T-cell (primary cell): Measurements from ENCODE around the gene ABCB9. TPM values are rescaled to one million over a fixed set of nuclear protein-coding genes. Genes with fewer than 3 reads are reported as not detected.

Experiments used
- ATAC-seq, 4 experiments: fragments of 200-7000 bp in 3 of 4; fragments of 150-1000 bp in 1 of 4; cut with Tn5 transposase; replicated peaks in 1 of 4; 1 replicate in 3 of 4; 2 replicates in 1 of 4; pipeline ENCODE4 v1.10.0; 2021; ENCODE audit warnings: moderate library complexity in 3 of 4, mild to moderate bottlenecking in 2 of 4, moderate number of reproducible peaks in 1 of 4
- CTCF ChIA-PET, 2 donors: fragments of 300-600 bp; sonication (Branson Sonifier 250); formaldehyde crosslinking; loops; one replicate each; lab custom pipeline; 2022; ENCODE audit warnings: antibody characterized with exemption in 2 of 2; lab: Charles Lee
- POLR2A ChIA-PET, 2 donors: fragments of 300-600 bp; sonication (Branson Sonifier 250); formaldehyde crosslinking; loops; one replicate each; lab custom pipeline; 2022; ENCODE audit warnings: antibody characterized with exemption in 2 of 2; lab: Charles Lee
- DNase-seq, 35 experiments: peaks; one replicate each; pipeline versions ENCODE4 v3.0.0 to v3.0.0-alpha.2; 2013 to 2023
- H3K27ac ChIP-seq: one replicate; pipeline ENCODE4 v1.5.1; 2013; ENCODE audit warnings: low read length
- H3K27me3 ChIP-seq, 2 experiments: replicated peaks in 1 of 2; 1 replicate in 1 of 2; 2 replicates in 1 of 2; pipeline versions ENCODE4 v1.6.1 to v1.7.0; 2013; ENCODE audit warnings: low read length in 1 of 2, mixed read lengths in 1 of 2; ENCODE audit not compliant: control insufficient read depth in 2 of 2, insufficient read depth in 2 of 2; ENCODE audit errors: extremely low read depth in 1 of 2
- H3K36me3 ChIP-seq, 2 donors: 1 replicate in 1 of 2; 2 replicates in 1 of 2; pipeline versions ENCODE4 v1.6.1 to v1.7.0; 2013; ENCODE audit warnings: low read length in 1 of 2; ENCODE audit not compliant: control insufficient read depth in 2 of 2, insufficient read depth in 1 of 2; ENCODE audit errors: extremely low read depth in 1 of 2
- H3K4me1 ChIP-seq, 2 experiments: 1 replicate in 1 of 2; 2 replicates in 1 of 2; pipeline versions ENCODE4 v1.6.1 to v1.7.0; 2013; ENCODE audit warnings: low read length in 2 of 2, mixed read lengths in 1 of 2; ENCODE audit not compliant: insufficient read depth in 2 of 2, control insufficient read depth in 1 of 2; ENCODE audit errors: extremely low read depth in 1 of 2
- H3K4me3 ChIP-seq, 2 donors: 1 replicate in 1 of 2; 2 replicates in 1 of 2; pipeline versions ENCODE4 v1.5.1 to v1.7.0; 2013; ENCODE audit warnings: mild to moderate bottlenecking in 2 of 2, low read length in 1 of 2, moderate library complexity in 1 of 2; ENCODE audit not compliant: control insufficient read depth in 1 of 2; ENCODE audit errors: extremely low read depth in 1 of 2
- H3K9me3 ChIP-seq: 2 replicates; pipeline ENCODE4 v1.7.0; 2013
- H3K27ac Mint-ChIP-seq, 2 donors: one replicate each; pipeline ENCODE4 v1.8.0; 2020 to 2021; ENCODE audit warnings: mild to moderate bottlenecking in 2 of 2, mixed read lengths in 2 of 2
- H3K27me3 Mint-ChIP-seq, 2 donors: one replicate each; pipeline ENCODE4 v1.8.0; 2021 to 2022; ENCODE audit warnings: mixed read lengths in 2 of 2
- H3K36me3 Mint-ChIP-seq: one replicate; pipeline ENCODE4 v1.8.0; 2021; ENCODE audit warnings: mixed read lengths
- H3K4me1 Mint-ChIP-seq, 3 donors: one replicate each; pipeline ENCODE4 v1.8.0; 2020 to 2022; ENCODE audit warnings: mixed read lengths in 3 of 3, mild to moderate bottlenecking in 1 of 3
- H3K4me3 Mint-ChIP-seq, 3 donors: one replicate each; pipeline ENCODE4 v1.8.0; 2020 to 2022; ENCODE audit warnings: mild to moderate bottlenecking in 3 of 3, mixed read lengths in 3 of 3, moderate library complexity in 3 of 3
- H3K9me3 Mint-ChIP-seq, 3 donors: one replicate each; pipeline ENCODE4 v1.8.0; 2020 to 2022; ENCODE audit warnings: mixed read lengths in 3 of 3
- WGBS: methylation state at CpG from one replicate; pipeline ENCODE4 v1.1.5; 2013; ENCODE audit warnings: missing lambda C conversion rate; ENCODE audit not compliant: insufficient coverage; 5-methylcytosine and 5-hydroxymethylcytosine counted together
- total RNA-seq, 35 experiments: library from RNA in 6 of 35; stranded (reverse) in 6 of 35; fragments of 120-200 nt in 1 of 35; gene quantifications; one replicate each; pipeline versions ENCODE4 v1.2.1 to v1.2.4 and lab custom pipeline; 2013 to 2026

ABCB9 gene
- total RNA-seq, 5 donors from 2014 or later (not counting 1 experiment from before 2014, with no cell fraction given): 5.6 to 7.2 (median 6.1) TPM

DNA sequence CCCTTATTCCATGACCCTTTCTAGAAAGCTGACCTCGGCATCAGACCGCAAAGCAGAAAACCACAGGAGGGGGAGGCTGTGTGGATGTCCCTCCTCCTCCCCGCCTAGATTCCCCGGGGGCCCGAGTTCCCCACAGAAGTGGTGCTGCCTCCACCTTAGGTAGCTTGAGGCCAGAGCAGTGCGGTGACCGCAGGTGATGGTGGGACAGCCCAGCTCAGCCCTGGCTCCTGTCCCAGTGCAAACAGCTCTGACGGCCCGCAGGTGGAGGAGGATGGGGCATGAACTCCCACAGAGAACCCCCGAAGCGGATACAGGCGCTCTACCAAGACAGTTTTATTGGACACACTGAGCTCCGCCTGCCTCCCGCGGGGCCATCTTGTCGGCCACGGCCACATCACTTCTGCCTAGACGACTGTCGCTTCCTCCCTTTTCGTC, 33.7 kb upstream of the ABCB9 start:
- Mint-ChIP-seq H3K27ac (no peak overlapping the region), H3K9me3 (no peaks in the 10 kb centered on the region), H3K4me1 (no peaks in the 10 kb centered on the region), H3K27me3 (no peaks in the 10 kb centered on the region), H3K36me3 (peaks cover 8% of the 10 kb centered on the region), H3K4me3 (no peak overlapping the region)
- no peaks in the 10 kb centered on the region for H3K9me3 ChIP-seq
- ATAC-seq: no peak
- no peaks in the 10 kb centered on the region for H3K4me1 ChIP-seq
- no peak overlapping the region for H3K27ac ChIP-seq
- 90% methylated on average over 13 of the region's 20 CpGs for WGBS
- peaks cover 23 to 33% of the 10 kb centered on the region in 2 donors for H3K36me3 ChIP-seq
- DNase-seq: no peak
- H3K27me3 ChIP-seq: peaks cover 0 to 2% of the 10 kb centered on the region in 2 experiments
- ChIA-PET CTCF (interaction anchor here in 1 of 2 donors (0.5 kb wide), 1 partner anchor 589 kb away, joined by 4 read pairs; no protein-coding TSS in a partner anchor), POLR2A (no interaction called here)
- no peak overlapping the region for H3K4me3 ChIP-seq

DNA sequence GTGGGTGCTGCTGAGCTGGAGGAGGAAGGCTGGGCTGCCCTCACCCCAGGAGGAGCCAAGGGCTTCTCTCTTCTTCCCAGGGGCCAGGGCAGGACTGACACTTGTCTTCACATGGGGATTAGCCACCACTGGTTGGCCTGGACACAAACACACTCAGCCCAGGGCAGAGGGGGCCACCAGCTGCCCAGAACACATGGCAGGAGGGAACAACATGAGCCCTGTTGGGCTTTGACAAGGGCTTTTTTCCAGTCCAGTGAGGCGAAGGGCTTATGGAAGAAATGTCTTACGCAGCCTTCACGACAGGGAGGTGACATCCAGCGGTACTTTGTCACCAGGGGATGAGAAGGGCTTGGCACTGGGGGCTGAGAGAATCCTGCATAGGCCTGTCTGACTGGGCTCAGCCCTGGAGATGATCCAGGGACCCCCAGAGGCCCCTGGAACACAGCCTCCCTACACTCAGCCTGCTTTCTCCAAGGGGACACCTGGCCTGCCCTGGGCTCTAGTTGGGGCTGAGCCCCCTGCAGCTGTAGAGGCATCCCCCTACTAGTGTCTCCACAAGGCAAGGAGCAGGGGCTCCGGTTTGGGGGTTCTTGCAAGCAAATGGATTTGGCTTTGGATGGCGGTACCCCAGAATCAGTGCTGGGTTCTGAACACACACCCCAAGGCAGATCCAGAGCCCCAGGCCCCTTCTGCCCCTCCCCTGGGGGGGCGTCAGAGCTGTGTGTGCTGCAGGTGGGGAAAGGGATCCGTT, 33.1 kb upstream of the ABCB9 start:
- no peak overlapping the region for H3K4me3 ChIP-seq
- ATAC-seq: no peak
- H3K27ac Mint-ChIP-seq: no peak overlapping the region
- H3K27me3 Mint-ChIP-seq: no peaks in the 10 kb centered on the region
- DNase-seq: no peak
- H3K9me3 ChIP-seq: no peaks in the 10 kb centered on the region
- H3K36me3 Mint-ChIP-seq: peaks cover 7% of the 10 kb centered on the region
- no peak overlapping the region for H3K4me3 Mint-ChIP-seq
- no peak overlapping the region for H3K27ac ChIP-seq
- CTCF ChIA-PET: no interaction called here
- H3K4me1 Mint-ChIP-seq: no peaks in the 10 kb centered on the region
- H3K27me3 ChIP-seq: peaks cover 0 to 2% of the 10 kb centered on the region in 2 experiments
- 91% methylated on average over 3 of the region's 8 CpGs for WGBS
- peaks cover 18 to 28% of the 10 kb centered on the region in 2 donors for H3K36me3 ChIP-seq
- no peaks in the 10 kb centered on the region for H3K9me3 Mint-ChIP-seq
- no peaks in the 10 kb centered on the region for H3K4me1 ChIP-seq
- POLR2A ChIA-PET: interaction anchor here in 1 of 2 donors (0.6 kb wide), 1 partner anchor 33 kb away, joined by 3 read pairs; the partner anchor contains the start of gene ABCB9

DNA sequence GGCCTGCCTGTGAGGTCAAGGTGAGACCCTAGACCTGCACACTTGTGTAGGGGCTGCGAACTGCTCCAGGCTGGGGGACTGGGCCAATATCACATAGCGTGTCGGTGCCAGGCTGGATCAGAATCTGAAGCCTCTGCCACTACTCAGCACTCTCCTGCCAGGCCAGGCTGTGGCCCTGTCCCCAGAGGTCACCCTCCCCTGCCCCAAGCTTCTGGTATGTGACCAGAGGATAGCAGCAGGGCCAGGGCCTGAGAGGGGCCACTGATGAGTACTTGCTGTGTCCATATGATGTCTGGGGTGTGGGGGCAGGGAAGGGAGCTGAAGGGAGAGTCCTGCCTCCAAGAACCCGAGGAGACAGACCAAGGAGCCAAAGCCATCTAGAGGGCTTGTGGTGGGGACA, 32.1 kb upstream of the ABCB9 start:
- Mint-ChIP-seq H3K4me1 (no peaks in the 10 kb centered on the region), H3K27ac (no peak overlapping the region), H3K36me3 (peaks cover 5% of the 10 kb centered on the region), H3K4me3 (no peak overlapping the region), H3K27me3 (no peaks in the 10 kb centered on the region), H3K9me3 (no peaks in the 10 kb centered on the region)
- H3K27ac ChIP-seq: no peak overlapping the region
- H3K4me3 ChIP-seq: no peak overlapping the region
- POLR2A ChIA-PET: no interaction called here
- H3K36me3 ChIP-seq: peaks cover 13 to 28% of the 10 kb centered on the region in 2 donors
- H3K9me3 ChIP-seq: no peaks in the 10 kb centered on the region
- no peaks in the 10 kb centered on the region for H3K4me1 ChIP-seq
- 95% methylated on average over 4 of the region's 4 CpGs for WGBS
- H3K27me3 ChIP-seq: peaks cover 0 to 2% of the 10 kb centered on the region in 2 experiments
- DNase-seq (no peak), ATAC-seq (no peak)
- CTCF ChIA-PET: no interaction called here

DNA sequence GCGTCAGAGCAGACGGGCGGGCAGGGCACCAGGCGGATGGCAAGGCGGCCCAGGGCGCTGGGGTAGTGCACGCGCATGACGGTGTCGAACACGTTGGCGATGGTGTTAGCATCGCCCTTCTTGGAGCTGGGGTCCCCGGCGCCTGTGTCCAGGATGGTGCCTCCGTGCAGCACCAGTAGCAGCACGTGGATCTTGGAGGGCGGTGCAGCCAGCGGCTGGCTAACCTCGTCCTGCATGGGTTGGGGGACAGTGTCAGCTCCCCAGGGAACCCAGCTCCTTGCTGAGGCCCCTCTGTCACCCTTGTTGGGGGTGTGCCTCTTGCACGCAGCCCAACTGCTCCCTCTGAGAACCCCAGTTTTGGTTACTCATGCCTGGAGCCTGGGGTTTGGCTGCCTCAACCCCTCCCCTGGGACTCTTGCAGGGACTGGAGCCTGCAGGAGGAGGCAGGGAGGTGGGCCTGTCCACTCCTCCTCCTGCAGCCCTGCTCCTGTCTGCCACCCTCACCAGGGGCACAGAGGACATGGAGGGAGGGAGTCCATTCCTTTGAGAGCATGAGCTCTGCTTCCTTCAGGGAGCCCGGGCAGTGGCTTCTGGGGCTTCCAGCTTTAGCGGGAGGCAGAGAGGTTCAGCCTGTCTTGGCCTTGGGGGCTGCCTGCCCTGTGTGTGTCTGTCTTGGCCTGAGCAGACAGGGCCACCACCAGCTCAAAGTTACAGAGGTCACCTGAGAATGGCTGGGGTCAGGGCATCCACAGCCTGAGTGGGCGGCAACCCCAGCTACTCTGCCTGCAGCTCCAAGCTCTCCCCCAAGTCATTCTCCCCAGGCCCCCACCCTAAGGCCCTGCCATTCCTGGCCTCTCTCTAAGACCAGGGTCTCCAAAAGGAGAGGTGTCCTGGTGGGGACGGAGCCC, 31.3 kb upstream of the ABCB9 start:
- H3K9me3 Mint-ChIP-seq: no peaks in the 10 kb centered on the region
- H3K36me3 ChIP-seq: peaks cover 13 to 28% of the 10 kb centered on the region in 2 donors
- H3K27ac Mint-ChIP-seq: no peak overlapping the region

DNA sequence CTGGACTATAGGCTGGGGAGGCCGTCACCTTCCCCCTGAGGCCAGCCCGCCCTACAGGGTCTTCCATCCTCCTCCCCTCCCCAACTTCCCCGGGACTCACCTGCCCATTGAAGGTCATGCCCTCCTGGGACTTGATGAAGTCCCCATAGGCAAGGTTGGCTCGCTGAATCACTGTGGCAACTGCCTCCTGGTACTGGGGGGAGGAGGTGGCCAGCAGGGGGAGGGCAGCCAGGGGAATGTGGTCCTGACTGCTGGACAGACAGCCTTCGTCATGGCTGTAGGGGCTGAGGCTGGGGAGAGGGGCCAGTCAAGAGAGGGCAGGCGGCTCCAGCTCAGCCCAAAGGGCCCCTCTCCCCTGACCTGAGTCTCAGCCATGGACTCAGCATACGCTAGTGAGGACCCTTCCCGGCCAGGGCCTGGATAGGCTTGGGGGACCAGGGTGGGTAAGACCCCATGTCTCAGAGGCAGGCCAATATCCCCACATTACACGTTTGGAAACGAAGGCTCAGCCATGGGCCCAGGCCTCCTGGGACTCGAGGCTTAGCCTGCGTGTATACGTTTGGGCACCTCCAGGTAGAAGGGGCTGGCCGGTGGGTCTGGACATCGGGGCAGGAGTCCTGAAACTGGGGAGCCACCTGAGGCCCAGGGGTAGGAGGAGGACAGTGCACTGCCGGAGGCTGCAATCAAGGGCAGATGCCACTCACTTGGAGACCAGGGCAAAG, 30.5 kb upstream of the ABCB9 start:
- no peaks in the 10 kb centered on the region for H3K9me3 ChIP-seq
- H3K27ac Mint-ChIP-seq: no peak overlapping the region
- no peaks in the 10 kb centered on the region for H3K9me3 Mint-ChIP-seq
- DNase-seq (no peak), ATAC-seq (no peak)
- H3K4me3 ChIP-seq: no peak overlapping the region
- H3K27me3 Mint-ChIP-seq: no peaks in the 10 kb centered on the region
- H3K36me3 Mint-ChIP-seq: peaks cover 5% of the 10 kb centered on the region
- H3K27ac ChIP-seq: no peak overlapping the region
- peaks cover 16 to 28% of the 10 kb centered on the region in 2 donors for H3K36me3 ChIP-seq
- POLR2A ChIA-PET: no interaction called here
- no peaks in the 10 kb centered on the region for H3K4me1 ChIP-seq
- WGBS: 91% methylated on average over 9 of the region's 16 CpGs
- no peaks in the 10 kb centered on the region for H3K4me1 Mint-ChIP-seq
- peaks cover 0 to 2% of the 10 kb centered on the region in 2 experiments for H3K27me3 ChIP-seq
- CTCF ChIA-PET: no interaction called here
- H3K4me3 Mint-ChIP-seq: no peak overlapping the region

More for the DNA sequence above, 31.3 kb upstream of the ABCB9 start:
- Mint-ChIP-seq H3K27me3 (no peaks in the 10 kb centered on the region), H3K4me1 (no peaks in the 10 kb centered on the region), H3K4me3 (no peak overlapping the region), H3K36me3 (peaks cover 5% of the 10 kb centered on the region)
- peaks cover 0 to 2% of the 10 kb centered on the region in 2 experiments for H3K27me3 ChIP-seq
- 93% methylated on average over 25 of the region's 25 CpGs for WGBS
- CTCF ChIA-PET: no interaction called here
- no peaks in the 10 kb centered on the region for H3K4me1 ChIP-seq
- no peak for ATAC-seq
- no peaks in the 10 kb centered on the region for H3K9me3 ChIP-seq
- POLR2A ChIA-PET: no interaction called here
- H3K4me3 ChIP-seq: no peak overlapping the region
- no peak for DNase-seq
- no peak overlapping the region for H3K27ac ChIP-seq

DNA sequence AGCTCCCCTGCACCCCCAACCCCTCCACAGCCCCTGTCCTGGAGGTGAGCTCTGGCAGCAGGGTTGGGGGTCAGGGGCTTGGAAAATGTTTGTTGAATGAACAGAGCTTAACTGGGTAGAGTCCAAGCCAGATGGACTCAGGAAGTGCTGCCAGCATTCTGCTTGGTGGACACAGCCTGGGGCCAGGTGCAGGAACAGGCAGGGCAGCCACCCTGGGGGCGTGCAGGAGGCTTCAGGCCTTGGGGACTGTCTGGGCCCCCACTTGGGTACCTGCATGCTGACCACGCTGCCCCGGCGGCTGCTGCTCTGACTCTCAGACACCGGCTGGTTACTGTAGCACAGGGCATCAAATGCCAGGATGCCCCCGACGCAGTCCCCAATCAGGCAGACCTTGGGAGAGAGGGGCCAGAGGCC, 29.9 kb upstream of the ABCB9 start:
- Histone ChIP-seq H3K27me3 (peaks cover 0 to 2% of the 10 kb centered on the region in 2 experiments), H3K9me3 (no peaks in the 10 kb centered on the region), H3K27ac (no peak overlapping the region), H3K4me3 (no peak overlapping the region), H3K36me3 (peaks cover 20 to 26% of the 10 kb centered on the region in 2 donors), H3K4me1 (no peaks in the 10 kb centered on the region)
- H3K4me1 Mint-ChIP-seq: no peaks in the 10 kb centered on the region
- POLR2A ChIA-PET: no interaction called here
- no peaks in the 10 kb centered on the region for H3K27me3 Mint-ChIP-seq
- H3K4me3 Mint-ChIP-seq: no peak overlapping the region
- peaks cover 5% of the 10 kb centered on the region for H3K36me3 Mint-ChIP-seq
- DNase-seq (no peak), ATAC-seq (no peak)
- no peak overlapping the region for H3K27ac Mint-ChIP-seq
- CTCF ChIA-PET: no interaction called here
- no peaks in the 10 kb centered on the region for H3K9me3 Mint-ChIP-seq
- WGBS: 89% methylated on average over 7 of the region's 7 CpGs
